ENCODE measurements around the gene APRT. TPM values are rescaled to one million over a fixed set of nuclear protein-coding genes. Genes with fewer than 3 reads are reported as not detected.

The APRT gene
- total RNA-seq, 1 donor from 2014 or later, result 301 TPM

GRCh38 chr16:88851616-88852015, 39.9 kb upstream of the APRT start:
- Mint-ChIP-seq H3K36me3 (ENCODE audit: low read depth) (no peaks in the 10 kb centered on the region), H3K9me3 (no peaks in the 10 kb centered on the region), H3K27me3 (ENCODE audit: insufficient read depth) (no peaks in the 10 kb centered on the region), H3K27ac (no peak overlapping the region), H3K4me1 (ENCODE audit: low read depth) (peaks cover 13% of the 10 kb centered on the region), H3K4me3 (no peak overlapping the region)
- DNase-seq (ENCODE audit: low spot score), result no peak
- intact Hi-C loops (cut with micrococcal nuclease), result no loop called here

DNA sequence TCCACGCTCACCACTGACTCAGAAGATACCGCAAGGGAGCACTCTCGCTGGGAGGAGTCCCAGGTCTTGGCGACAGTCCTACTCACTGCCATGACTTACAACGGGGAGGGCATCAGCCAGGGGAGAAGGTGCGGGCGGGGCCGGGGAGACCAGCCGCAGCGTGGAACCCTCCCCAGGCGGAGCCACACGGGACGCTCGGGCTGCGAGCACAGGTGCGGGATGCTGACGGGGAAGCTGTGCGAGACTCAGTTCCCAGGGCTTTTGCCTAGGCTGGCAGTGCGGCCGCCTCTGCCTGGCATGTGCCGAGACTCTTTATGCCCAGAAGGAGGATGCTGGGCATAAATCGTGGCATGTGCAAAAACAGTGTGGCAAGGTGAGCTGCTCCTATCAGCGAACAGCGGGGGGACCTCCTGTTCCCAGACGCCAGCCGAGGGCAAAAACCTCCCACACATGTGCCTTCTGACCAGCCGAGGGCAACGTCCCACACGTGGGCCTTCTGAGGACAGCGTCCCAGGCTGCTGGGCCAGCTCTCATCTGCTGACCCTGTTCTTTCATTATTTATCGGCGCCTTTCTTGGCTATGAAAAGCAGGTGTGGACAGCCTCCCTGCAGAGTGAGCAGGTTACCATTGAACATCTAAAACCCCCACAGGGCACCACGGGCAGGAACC, 38.9 kb upstream of the APRT start:
- Mint-ChIP-seq H3K4me1 (ENCODE audit: low read depth) (peaks cover 13% of the 10 kb centered on the region), H3K27ac (no peak overlapping the region), H3K4me3 (no peak overlapping the region), H3K36me3 (ENCODE audit: low read depth) (no peaks in the 10 kb centered on the region), H3K9me3 (no peaks in the 10 kb centered on the region), H3K27me3 (ENCODE audit: insufficient read depth) (no peaks in the 10 kb centered on the region)
- intact Hi-C loops (cut with micrococcal nuclease), result no loop called here
- DNase-seq (ENCODE audit: low spot score), result no peak

DNA sequence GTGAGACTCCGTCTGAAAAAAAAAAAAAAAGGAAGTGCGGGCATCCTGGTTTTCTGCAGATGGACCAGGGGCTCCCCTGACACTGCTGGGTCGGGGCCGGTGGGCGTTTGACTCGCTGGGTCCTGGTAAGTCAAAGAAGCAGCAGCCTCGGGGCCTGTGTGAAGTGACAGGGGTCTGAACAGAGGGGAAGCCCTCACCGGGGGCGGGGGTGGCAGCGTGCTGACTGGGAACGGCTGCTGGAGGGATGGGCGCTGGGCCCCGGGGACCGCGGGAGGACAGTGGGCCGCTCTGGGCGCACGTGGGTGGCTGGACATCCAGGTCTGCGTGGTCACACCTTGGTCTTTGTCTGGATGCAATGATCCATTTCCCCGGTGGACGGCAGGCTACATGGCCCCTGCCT, 36.8 kb upstream of the APRT start:
- Mint-ChIP-seq H3K27me3 (ENCODE audit: insufficient read depth) (no peaks in the 10 kb centered on the region), H3K27ac (no peak overlapping the region), H3K9me3 (no peaks in the 10 kb centered on the region), H3K36me3 (ENCODE audit: low read depth) (no peaks in the 10 kb centered on the region), H3K4me3 (no peak overlapping the region), H3K4me1 (ENCODE audit: low read depth) (no peaks in the 10 kb centered on the region)
- intact Hi-C loops (cut with micrococcal nuclease), result no loop called here
- DNase-seq (ENCODE audit: low spot score), result no peak

- no peaks in the 10 kb centered on the region for H3K36me3 Mint-ChIP-seq (ENCODE audit: low read depth)
- intact Hi-C loops (cut with micrococcal nuclease), result no loop called here
Measured at GRCh38 chr16:88847654-88848053, 35.9 kb upstream of the APRT start.

DNA sequence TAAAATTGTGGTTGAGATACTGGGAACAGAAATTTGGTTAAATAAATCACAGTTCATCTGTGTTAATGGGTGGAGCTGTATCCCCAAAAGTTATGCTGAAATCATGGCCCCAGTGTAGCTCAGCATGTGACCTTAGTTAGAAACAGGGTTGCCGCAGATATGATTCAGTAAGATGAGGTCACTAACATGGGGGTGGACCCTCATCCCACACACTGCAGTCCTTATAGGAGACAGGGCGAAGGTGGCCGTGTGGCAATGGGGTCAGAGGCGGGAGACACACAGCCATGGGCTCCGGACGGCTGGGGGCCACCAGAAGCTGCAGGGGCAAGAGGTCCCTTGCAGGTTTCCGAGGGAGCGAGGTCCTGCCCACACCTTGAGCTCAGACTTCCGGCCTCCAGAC, 34.4 kb upstream of the APRT start:
- H3K27ac Mint-ChIP-seq, result no peak overlapping the region
- no peak overlapping the region for H3K4me3 Mint-ChIP-seq
- H3K36me3 Mint-ChIP-seq (ENCODE audit: low read depth), result no peaks in the 10 kb centered on the region
- intact Hi-C loops (cut with micrococcal nuclease), result no loop called here
- no peak for DNase-seq (ENCODE audit: low spot score)
- H3K9me3 Mint-ChIP-seq, result no peaks in the 10 kb centered on the region
- no peaks in the 10 kb centered on the region for H3K27me3 Mint-ChIP-seq (ENCODE audit: insufficient read depth)
- H3K4me1 Mint-ChIP-seq (ENCODE audit: low read depth), result no peaks in the 10 kb centered on the region

More at GRCh38 chr16:88847654-88848053, 35.9 kb upstream of the APRT start:
- no peak for DNase-seq (ENCODE audit: low spot score)
- H3K4me1 Mint-ChIP-seq (ENCODE audit: low read depth), result no peaks in the 10 kb centered on the region
- H3K4me3 Mint-ChIP-seq, result no peak overlapping the region
- no peaks in the 10 kb centered on the region for H3K9me3 Mint-ChIP-seq
- no peak overlapping the region for H3K27ac Mint-ChIP-seq
- no peaks in the 10 kb centered on the region for H3K27me3 Mint-ChIP-seq (ENCODE audit: insufficient read depth)

GRCh38 chr16:88844419-88845036, 32.8 kb upstream of the APRT start:
- no peaks in the 10 kb centered on the region for H3K27me3 Mint-ChIP-seq (ENCODE audit: insufficient read depth)
- no peaks in the 10 kb centered on the region for H3K9me3 Mint-ChIP-seq
- no peaks in the 10 kb centered on the region for H3K36me3 Mint-ChIP-seq (ENCODE audit: low read depth)
- intact Hi-C loops (cut with micrococcal nuclease), result no loop called here
- H3K4me3 Mint-ChIP-seq, result no peak overlapping the region
- DNase-seq (ENCODE audit: low spot score), result no peak
- no peaks in the 10 kb centered on the region for H3K4me1 Mint-ChIP-seq (ENCODE audit: low read depth)
- no peak overlapping the region for H3K27ac Mint-ChIP-seq

DNA sequence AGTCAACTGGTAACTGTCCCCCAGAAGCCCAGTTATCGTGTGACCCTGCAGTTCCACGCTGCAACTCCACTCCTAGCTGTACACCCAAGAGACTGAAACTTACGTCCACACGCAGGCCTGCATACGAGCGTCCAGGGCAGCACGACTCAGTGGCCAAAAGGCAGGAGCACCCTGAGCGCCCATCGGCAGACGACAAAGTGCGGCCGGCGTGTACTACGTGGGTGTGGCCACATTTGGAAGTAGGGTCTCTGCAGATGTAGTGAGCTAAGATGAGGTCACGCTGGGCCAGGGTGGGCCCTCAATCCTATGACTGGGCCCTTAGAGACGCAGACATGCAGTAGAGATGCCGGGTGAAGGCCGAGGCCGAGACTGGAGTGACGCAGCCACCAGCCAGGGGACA, 31.5 kb upstream of the APRT start:
- no peaks in the 10 kb centered on the region for H3K27me3 Mint-ChIP-seq (ENCODE audit: insufficient read depth)
- DNase-seq (ENCODE audit: low spot score), result no peak
- H3K4me1 Mint-ChIP-seq (ENCODE audit: low read depth), result no peaks in the 10 kb centered on the region
- H3K9me3 Mint-ChIP-seq, result no peaks in the 10 kb centered on the region
- no peaks in the 10 kb centered on the region for H3K36me3 Mint-ChIP-seq (ENCODE audit: low read depth)
- H3K4me3 Mint-ChIP-seq, result no peak overlapping the region
- intact Hi-C loops (cut with micrococcal nuclease), result no loop called here
- no peak overlapping the region for H3K27ac Mint-ChIP-seq

DNA sequence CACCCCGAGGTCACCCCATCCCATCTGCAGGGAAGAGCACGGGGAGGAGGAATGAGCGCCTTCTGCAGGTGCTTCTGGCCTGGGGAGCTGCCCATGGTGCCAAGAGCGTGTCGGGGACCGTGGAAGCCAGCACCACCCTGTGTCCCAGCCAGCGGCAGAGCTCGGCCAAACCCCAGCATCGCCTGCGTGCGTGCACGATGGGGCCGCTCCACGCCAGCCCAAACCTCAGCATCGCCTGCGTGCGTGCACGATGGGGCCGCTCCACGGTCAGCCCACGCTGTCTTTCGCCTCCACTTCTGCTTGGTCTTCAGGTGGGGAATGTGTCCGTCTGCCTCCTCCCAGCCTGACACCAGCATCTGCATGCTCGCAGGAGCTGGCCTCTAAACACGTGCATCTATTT, 31.1 kb upstream of the APRT start:
- Mint-ChIP-seq H3K27me3 (ENCODE audit: insufficient read depth) (no peaks in the 10 kb centered on the region), H3K9me3 (no peaks in the 10 kb centered on the region), H3K4me3 (no peak overlapping the region), H3K36me3 (ENCODE audit: low read depth) (no peaks in the 10 kb centered on the region), H3K27ac (no peak overlapping the region), H3K4me1 (ENCODE audit: low read depth) (no peaks in the 10 kb centered on the region)
- DNase-seq (ENCODE audit: low spot score), result no peak
- intact Hi-C loops (cut with micrococcal nuclease), result no loop called here

GRCh38 chr16:88842308-88842756, 30.6 kb upstream of the APRT start:
- no peaks in the 10 kb centered on the region for H3K27me3 Mint-ChIP-seq (ENCODE audit: insufficient read depth)
- no peaks in the 10 kb centered on the region for H3K4me1 Mint-ChIP-seq (ENCODE audit: low read depth)
- no peak for DNase-seq (ENCODE audit: low spot score)
- H3K36me3 Mint-ChIP-seq (ENCODE audit: low read depth), result no peaks in the 10 kb centered on the region
- no peaks in the 10 kb centered on the region for H3K9me3 Mint-ChIP-seq
- no peak overlapping the region for H3K4me3 Mint-ChIP-seq
- no peak overlapping the region for H3K27ac Mint-ChIP-seq
- intact Hi-C loops (cut with micrococcal nuclease), result no loop called here

GRCh38 chr16:88841521-88842307, 30.0 kb upstream of the APRT start:
- Mint-ChIP-seq H3K27me3 (ENCODE audit: insufficient read depth) (no peaks in the 10 kb centered on the region), H3K4me3 (no peak overlapping the region), H3K4me1 (ENCODE audit: low read depth) (no peaks in the 10 kb centered on the region), H3K36me3 (ENCODE audit: low read depth) (no peaks in the 10 kb centered on the region), H3K27ac (no peak overlapping the region), H3K9me3 (no peaks in the 10 kb centered on the region)
- intact Hi-C loops (cut with micrococcal nuclease), result no loop called here
- no peak for DNase-seq (ENCODE audit: low spot score)

GRCh38 chr16:88840600-88841215, 29.0 kb upstream of the APRT start:
- H3K27ac Mint-ChIP-seq, result no peak overlapping the region
- H3K9me3 Mint-ChIP-seq, result no peaks in the 10 kb centered on the region
- H3K36me3 Mint-ChIP-seq (ENCODE audit: low read depth), result no peaks in the 10 kb centered on the region
- DNase-seq (ENCODE audit: low spot score), result no peak
- intact Hi-C loops (cut with micrococcal nuclease), result no loop called here
- no peaks in the 10 kb centered on the region for H3K4me1 Mint-ChIP-seq (ENCODE audit: low read depth)
- H3K27me3 Mint-ChIP-seq (ENCODE audit: insufficient read depth), result no peaks in the 10 kb centered on the region
- no peak overlapping the region for H3K4me3 Mint-ChIP-seq

GRCh38 chr16:88839745-88840599, 28.2 kb upstream of the APRT start:
- H3K36me3 Mint-ChIP-seq (ENCODE audit: low read depth), result no peaks in the 10 kb centered on the region
- H3K4me1 Mint-ChIP-seq (ENCODE audit: low read depth), result no peaks in the 10 kb centered on the region
- no peak overlapping the region for H3K4me3 Mint-ChIP-seq

More at GRCh38 chr16:88839745-88840599, 28.2 kb upstream of the APRT start:
- no peak overlapping the region for H3K27ac Mint-ChIP-seq
- no peak for DNase-seq (ENCODE audit: low spot score)
- intact Hi-C loops (cut with micrococcal nuclease), result no loop called here
- H3K9me3 Mint-ChIP-seq, result no peaks in the 10 kb centered on the region
- no peaks in the 10 kb centered on the region for H3K27me3 Mint-ChIP-seq (ENCODE audit: insufficient read depth)
